ENCODE measurements around the gene MAML2. TPM values are rescaled to one million over a fixed set of nuclear protein-coding genes. Genes with fewer than 3 reads are reported as not detected.

The MAML2 gene
- total and polyA plus RNA-seq, 9 of the 15 experiments (the other 6 are each of a cell fraction or from before 2014, with no cell fraction given), result 0.79 to 6.8 (median 4.8) TPM

DNA sequence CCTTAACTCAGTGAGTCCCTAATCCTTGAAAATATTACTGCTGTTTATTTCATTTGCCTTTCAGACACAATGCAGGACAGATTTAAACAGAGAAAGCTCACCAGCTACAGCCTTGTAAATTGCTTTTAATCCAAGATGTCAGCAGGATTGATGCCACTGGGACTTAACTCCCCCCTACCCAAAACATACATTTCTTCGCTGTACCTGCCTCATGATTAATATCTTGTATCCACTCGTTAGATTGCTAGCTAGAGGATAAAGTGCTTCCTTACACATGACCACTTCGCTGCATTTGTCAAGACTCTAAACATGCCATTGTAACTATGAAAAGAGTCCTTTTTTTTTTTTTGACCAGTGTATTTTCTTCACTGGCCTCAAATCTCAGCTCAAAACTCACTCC is 236.3 kb downstream of the MAML2 start:
- FAIRE-seq, result no peak
- no peaks in the 10 kb centered on the region for H3K27me3 ChIP-seq (ENCODE audit: control insufficient read depth in 2 of 2, insufficient read depth in 2 of 2, low read length in 2 of 2)
- no peaks in the 10 kb centered on the region for H4K20me1 ChIP-seq (replicated peaks; ENCODE audit: control insufficient read depth, insufficient read depth, low read length)
- BruUV-seq (replicated peaks), result no TSS peak
- TF ChIP-seq RAD21 (CRISPR knock-in tag; conservative IDR thresholded peaks at IDR 0.05 in 1 of 2, IDR thresholded peaks at IDR 0.05 in 1 of 2), result no peak
- no peak for TF ChIP-seq EGR1 (conservative IDR thresholded peaks at IDR 0.05)
- no peak for TF ChIP-seq ZNF75A (CRISPR knock-in tag; IDR thresholded peaks at IDR 0.05)
- TF ChIP-seq, protein P1, sequence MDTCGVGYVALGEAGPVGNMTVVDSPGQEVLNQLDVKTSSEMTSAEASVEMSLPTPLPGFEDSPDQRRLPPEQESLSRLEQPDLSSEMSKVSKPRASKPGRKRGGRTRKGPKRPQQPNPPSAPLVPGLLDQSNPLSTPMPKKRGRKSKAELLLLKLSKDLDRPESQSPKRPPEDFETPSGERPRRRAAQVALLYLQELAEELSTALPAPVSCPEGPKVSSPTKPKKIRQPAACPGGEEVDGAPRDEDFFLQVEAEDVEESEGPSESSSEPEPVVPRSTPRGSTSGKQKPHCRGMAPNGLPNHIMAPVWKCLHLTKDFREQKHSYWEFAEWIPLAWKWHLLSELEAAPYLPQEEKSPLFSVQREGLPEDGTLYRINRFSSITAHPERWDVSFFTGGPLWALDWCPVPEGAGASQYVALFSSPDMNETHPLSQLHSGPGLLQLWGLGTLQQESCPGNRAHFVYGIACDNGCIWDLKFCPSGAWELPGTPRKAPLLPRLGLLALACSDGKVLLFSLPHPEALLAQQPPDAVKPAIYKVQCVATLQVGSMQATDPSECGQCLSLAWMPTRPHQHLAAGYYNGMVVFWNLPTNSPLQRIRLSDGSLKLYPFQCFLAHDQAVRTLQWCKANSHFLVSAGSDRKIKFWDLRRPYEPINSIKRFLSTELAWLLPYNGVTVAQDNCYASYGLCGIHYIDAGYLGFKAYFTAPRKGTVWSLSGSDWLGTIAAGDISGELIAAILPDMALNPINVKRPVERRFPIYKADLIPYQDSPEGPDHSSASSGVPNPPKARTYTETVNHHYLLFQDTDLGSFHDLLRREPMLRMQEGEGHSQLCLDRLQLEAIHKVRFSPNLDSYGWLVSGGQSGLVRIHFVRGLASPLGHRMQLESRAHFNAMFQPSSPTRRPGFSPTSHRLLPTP (IDR thresholded peaks at IDR 0.05; ENCODE audit: borderline replicate concordance, extremely low read depth, insufficient read length), result no peak
- TF ChIP-seq, protein P2, sequence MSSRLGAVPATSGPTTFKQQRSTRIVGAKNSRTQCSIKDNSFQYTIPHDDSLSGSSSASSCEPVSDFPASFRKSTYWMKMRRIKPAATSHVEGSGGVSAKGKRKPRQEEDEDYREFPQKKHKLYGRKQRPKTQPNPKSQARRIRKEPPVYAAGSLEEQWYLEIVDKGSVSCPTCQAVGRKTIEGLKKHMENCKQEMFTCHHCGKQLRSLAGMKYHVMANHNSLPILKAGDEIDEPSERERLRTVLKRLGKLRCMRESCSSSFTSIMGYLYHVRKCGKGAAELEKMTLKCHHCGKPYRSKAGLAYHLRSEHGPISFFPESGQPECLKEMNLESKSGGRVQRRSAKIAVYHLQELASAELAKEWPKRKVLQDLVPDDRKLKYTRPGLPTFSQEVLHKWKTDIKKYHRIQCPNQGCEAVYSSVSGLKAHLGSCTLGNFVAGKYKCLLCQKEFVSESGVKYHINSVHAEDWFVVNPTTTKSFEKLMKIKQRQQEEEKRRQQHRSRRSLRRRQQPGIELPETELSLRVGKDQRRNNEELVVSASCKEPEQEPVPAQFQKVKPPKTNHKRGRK (tag; IDR thresholded peaks at IDR 0.05), result no peak
- TF ChIP-seq, protein P3, sequence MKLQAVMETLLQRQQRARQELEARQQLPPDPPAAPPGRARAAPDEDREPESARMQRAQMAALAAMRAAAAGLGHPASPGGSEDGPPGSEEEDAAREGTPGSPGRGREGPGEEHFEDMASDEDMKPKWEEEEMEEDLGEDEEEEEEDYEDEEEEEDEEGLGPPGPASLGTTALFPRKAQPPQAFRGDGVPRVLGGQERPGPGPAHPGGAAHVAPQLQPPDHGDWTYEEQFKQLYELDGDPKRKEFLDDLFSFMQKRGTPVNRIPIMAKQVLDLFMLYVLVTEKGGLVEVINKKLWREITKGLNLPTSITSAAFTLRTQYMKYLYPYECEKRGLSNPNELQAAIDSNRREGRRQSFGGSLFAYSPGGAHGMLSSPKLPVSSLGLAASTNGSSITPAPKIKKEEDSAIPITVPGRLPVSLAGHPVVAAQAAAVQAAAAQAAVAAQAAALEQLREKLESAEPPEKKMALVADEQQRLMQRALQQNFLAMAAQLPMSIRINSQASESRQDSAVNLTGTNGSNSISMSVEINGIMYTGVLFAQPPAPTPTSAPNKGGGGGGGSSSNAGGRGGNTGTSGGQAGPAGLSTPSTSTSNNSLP (IDR thresholded peaks at IDR 0.05; ENCODE audit: borderline replicate concordance, low read depth, low read length), result no peak
- TF ChIP-seq PHF8 (IDR thresholded peaks at IDR 0.05; ENCODE audit: borderline replicate concordance, low read length), result no peak
- TF ChIP-seq HDAC2 (IDR thresholded peaks at IDR 0.05), result no peak
- TF ChIP-seq TEAD4 (IDR thresholded peaks at IDR 0.05; ENCODE audit: low read length), result no peak
- TF ChIP-seq TEAD4 (CRISPR knock-in tag; IDR thresholded peaks at IDR 0.05; ENCODE audit: borderline replicate concordance), result no peak
- H3K4me2 ChIP-seq (ENCODE audit: insufficient read depth, low read length), result no peak overlapping the region; the same call in 1 of the 2 replicates
- ChIA-PET POLR2A (interaction anchor here (0.6 to 2.0 kb wide), 3 partner anchors 13 to 163 kb away, joined by 3 to 6 read pairs (median 4); no protein-coding TSS in a partner anchor), CTCF (ENCODE audit: low intra/inter-chr PET ratio) (no interaction called here)
- H3K4me1 ChIP-seq (replicated peaks in 1 of 2; ENCODE audit: control insufficient read depth in 2 of 2, insufficient read depth in 2 of 2, low read length in 2 of 2), result peaks cover 9 to 48% of the 10 kb centered on the region in 2 experiments; a peak in 4 of 5 replicates
- no peaks in the 10 kb centered on the region for H3K9me1 ChIP-seq (ENCODE audit: control insufficient read depth, insufficient read depth, low read length)
- ATAC-seq, result no peak
- H3K36me3 ChIP-seq (ENCODE audit: control insufficient read depth, insufficient read depth, low read length), result no peaks in the 10 kb centered on the region
- in situ Hi-C loops (cut with MboI) (no loop called here), intact Hi-C loops (cut with micrococcal nuclease) (loop anchor here (5.0 kb wide), 1 partner anchor 46 kb away; no protein-coding TSS in a partner anchor)
- no peaks in the 10 kb centered on the region for H3K9me3 ChIP-seq (replicated peaks; ENCODE audit: control insufficient read depth, insufficient read depth, low read depth, low read length)
- no peak overlapping the region for H3K27ac ChIP-seq (ENCODE audit: extremely low read depth, low read depth, low read length)
- no peak overlapping the region for H3K4me3 ChIP-seq
- no peaks in the 10 kb centered on the region for H3K79me2 ChIP-seq (ENCODE audit: control insufficient read depth, insufficient read depth, low read length)
- DNase-seq (ENCODE audit: extremely low read depth in 1 of 4, low spot score in 3 of 4), result no peak
- 41% methylated on average over 3 of the region's 3 CpGs for WGBS (ENCODE audit: insufficient coverage, low coverage, missing lambda C conversion rate)
- H3K9ac ChIP-seq (ENCODE audit: insufficient read depth in 1 of 2, low read depth in 2 of 2, low read length in 2 of 2), result no peak overlapping the region
- H2AFZ ChIP-seq (ENCODE audit: low read depth, low read length), result no peak overlapping the region

Data from K562 (cell line).